CD4-positive, alpha-beta T cell treated with Interleukin-12 subunit alpha and Interleukin-12 subunit beta, for 1 hour (primary cell): ENCODE measurements around the gene TSPAN33.
"Not testable (repeated sequence)": the region's sequence is repeated elsewhere in the genome, so short reads cannot be mapped to it uniquely, and the experiment has no call there.

ENCODE experiments used
- DNase-seq: peaks from one replicate; pipeline ENCODE4 v3.0.0-alpha.2; 2020

Gene TSPAN33, protein sequence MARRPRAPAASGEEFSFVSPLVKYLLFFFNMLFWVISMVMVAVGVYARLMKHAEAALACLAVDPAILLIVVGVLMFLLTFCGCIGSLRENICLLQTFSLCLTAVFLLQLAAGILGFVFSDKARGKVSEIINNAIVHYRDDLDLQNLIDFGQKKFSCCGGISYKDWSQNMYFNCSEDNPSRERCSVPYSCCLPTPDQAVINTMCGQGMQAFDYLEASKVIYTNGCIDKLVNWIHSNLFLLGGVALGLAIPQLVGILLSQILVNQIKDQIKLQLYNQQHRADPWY

DNA sequence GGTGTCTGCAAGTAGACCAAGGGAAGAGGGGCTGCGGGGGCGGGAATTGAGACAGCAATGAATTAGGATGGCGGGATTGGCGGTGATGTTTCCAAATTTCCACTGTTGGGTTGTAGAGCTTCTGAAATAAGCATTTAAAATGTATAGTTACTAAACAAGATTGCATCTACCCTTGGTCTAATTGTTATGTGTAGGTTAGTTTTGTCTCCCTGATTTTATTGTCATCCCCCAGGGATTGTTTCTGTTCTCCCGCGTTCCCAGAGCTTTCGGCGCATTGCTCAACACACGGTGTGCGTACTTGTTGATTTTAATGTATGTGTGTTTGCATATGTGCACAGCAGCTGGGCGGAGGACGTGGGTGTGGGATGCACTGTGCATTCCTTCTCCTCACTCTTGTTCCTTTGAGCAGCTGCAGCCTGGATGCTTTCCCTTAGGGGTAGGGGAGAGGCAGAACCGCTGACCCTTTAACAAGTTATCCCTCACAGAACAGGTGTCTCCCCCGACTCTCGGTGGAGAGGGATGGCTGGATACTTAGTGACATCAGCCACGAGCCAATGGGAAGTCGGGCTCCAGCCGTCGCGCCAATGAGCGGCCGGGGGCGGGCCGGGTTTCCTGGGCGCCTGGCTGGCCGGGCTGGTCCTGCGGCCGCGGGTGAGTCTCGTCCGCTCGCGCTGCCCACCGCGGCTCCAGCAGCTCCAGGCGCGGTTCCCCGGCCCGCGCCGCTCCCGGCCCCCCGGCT lies at the start of gene TSPAN33:
TSPAN33 (plus strand) TSS at position 613 of the 739 bp plus-strand sequence. CDS start 274 bp downstream, outside the sequence.
- DNase-seq: peak; percentile 69

DNA sequence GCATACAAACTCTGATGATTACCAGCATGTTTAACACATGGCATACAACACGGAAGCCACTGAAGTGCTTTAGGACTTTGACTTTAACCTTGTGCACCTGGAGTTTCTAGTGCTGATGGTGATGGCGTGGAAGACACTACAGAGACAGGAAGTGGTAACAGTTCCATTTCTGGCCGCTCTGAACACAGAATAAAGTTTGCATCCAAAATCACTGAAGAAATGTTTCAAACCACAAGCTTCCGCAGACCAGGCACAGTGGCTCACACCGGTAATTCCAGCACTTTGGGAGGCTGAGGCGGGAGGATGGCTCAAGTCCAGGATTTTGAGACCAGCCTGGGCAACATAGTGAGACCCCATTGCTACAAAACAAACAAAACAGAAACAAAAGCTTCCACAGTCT lies 49.2 kb upstream of the TSPAN33 start:
- DNase-seq: peak; percentile 24

DNA sequence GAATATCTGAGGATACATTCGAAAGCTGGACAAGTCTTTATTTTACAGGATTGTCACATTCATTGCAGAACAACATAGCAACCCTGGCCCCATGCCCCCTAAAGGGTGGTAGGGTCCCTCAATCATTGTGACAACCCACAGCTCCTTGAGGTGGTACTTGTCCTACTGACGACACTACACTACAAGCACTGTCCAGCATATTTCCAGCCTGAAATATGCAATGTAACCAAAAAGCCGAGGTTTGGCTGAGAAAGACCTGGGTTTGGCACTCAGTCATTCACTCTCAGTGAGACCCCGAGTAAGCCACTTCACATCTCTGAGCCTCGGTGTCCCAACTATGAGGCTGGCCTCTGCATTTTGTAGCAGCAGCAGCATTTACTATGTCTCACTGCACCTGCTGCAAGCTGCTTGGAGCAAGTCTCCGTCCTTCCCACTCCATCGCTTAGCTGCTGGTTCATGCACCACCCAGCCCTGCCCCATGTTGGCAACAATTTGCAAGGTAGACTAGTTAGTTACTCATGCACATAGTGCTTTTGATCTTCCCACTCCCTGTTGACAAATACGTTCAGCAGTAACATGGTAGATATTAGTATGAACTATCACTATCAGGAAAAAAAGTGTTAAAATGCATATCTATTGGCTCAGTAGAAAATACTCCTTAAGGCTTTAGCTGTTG lies 46.0 kb upstream of the TSPAN33 start:
- DNase-seq: no peak

DNA sequence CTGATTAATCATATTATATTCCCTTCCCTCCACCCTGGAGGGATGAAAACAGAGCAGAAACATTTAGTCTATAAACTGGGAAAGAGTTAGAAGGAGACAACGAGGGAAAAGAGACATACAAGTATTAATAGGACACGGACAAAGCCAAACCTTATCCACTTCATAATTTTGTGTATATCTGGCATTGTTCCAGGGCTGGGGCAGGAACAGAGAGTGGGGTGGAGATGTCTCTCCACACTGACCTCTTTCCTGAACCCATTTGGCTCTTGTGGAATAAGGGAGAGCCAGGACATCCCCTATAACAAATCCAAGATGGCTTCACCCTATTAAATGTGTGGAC lies 43.7 kb upstream of the TSPAN33 start:
- no peak for DNase-seq

DNA sequence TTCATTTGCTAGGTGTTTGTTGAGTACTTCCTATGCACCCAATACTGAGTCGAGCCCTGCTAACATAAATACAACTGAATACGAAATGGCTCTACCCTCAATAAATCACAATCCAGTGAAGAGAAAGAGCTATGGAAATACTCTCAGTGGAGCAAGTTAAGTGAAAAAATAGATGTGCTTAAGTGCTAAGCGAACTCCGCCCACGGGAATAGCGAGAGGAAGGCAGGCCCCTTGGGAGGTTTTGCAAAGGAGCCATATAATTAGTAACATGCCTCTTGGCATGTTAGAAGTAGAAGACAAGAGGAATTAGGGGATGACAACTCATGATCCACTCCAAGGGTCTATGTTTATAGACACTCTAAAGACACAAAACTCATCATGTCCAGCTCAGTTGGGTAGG lies 42.8 kb upstream of the TSPAN33 start:
- DNase-seq: no peak

DNA sequence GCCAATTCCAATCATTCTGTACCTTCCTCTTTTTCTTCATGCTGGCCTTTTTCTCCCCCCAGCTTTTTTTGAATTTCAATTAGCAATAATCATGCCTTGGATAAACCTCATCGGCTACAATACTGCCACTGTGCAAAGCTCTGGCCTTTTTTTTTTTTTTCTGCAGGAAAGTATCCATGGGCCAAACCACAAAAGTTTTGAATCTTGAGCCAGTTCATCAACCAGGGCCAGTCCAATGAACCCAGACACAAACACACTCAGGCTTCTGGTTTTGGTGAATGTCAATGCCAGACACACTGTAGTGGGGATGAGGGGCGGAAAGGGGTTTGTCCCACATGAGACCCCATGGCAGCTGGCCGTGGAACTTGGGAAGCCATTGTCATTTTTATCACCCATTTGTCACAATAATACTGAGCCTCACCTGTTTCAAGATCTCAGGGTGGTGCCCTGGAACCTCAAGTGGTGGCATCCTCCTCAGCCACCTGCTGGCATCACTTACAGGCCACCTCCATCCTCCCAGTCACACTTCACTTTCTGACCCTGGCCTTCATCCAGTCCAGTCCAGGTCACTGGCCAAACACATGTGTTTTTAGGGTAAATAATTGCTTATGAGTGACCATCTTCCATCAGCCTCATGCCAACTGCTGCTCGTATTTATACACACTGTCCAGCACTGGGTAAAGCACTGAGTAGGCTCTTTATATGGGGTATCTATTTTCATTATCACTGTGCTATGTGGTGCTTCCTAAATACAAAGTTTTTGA lies 40.8 kb upstream of the TSPAN33 start:
- DNase-seq: no peak

DNA sequence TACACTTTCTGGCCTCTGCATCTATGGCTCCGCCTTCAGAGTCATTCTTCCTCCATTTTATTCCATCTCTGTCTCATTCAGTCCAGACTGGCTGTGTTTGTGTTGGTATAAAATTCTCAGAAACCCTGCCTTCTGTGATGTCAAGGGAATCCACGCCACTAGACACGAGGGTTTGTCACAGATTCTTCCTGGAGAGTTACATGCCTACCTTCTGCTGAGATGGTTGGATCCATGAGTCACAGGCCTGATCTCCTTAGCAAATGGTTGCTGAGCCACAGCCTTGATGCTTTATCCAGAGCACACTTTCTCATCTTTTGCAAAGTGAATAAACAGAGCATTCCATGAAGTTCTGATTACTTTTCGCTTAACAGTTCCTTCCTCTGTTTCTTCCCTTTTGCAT lies 35.9 kb upstream of the TSPAN33 start:
- no peak for DNase-seq

DNA sequence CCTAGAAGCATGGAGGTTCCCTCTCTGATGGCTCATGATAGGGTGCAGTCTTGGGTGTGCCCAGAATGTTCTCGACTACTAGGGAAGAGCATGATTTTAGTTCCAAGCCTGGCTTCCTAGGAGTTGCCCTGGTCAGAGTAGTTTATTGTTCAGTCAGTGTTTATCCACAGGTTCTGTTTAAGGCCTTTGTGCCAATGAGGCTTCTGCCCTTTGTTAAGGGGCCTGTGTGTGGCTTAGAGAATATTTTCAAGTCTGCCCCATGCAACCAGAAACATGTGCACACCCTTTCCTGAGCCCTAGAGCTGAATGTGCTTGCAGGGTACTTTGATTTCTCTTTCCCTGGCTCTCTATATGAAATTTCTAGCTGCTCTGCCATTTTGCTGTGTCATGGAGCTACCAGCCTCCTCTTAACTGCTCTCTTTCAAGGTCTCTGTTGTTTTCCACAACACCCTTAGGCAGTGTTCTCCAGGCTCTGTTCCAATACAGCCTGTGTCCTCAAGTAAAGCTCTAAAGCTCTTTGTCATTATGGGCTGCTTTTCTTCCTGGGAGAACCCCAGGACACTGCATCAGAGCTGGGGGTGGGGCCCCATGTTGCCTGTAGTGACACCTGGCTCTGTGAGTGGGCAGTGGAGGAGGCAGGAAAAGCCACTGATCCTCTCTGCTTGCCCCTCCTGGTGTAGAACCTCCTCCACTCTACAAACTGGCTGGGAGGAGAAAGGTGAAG lies 34.1 kb upstream of the TSPAN33 start:
- no peak for DNase-seq

DNA sequence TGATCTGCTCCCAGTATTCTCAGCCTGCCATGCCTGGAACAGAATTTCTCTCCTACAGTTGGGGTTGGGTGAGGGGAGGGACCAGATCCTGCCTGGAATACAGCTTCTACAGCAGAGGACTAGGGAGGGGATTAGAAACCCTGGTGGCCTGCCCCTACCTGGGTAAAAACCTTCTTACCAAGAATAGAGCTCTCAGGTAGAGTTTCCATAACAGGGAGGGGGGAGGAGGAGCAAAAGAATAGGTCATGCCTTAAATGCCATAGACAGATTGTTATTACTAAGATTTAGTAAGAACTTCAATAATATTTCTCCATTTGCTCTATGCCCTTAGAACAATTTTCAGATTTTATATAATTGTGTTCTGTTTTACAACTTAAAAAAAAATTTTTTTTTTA lies 33.5 kb upstream of the TSPAN33 start:
- DNase-seq: no peak

DNA sequence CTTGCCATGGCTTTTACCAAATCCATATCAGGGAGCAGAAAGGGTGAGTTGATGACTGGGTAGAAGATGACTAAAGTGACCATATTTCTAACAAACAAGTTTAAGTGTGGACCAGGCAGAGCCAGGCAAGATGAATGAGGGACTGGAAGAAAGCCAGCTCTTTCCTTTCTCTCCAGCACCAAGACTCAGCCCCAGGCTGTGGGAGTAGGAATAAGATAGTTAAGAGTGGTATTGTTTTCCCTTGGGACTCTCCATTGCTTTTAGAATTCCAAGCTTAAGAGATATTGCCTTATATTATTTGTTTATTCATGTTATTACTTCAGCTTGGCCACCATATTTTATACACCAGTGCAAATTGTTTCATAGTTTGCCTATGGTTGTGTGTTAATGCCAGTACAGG lies 28.8 kb upstream of the TSPAN33 start:
- DNase-seq: no peak

DNA sequence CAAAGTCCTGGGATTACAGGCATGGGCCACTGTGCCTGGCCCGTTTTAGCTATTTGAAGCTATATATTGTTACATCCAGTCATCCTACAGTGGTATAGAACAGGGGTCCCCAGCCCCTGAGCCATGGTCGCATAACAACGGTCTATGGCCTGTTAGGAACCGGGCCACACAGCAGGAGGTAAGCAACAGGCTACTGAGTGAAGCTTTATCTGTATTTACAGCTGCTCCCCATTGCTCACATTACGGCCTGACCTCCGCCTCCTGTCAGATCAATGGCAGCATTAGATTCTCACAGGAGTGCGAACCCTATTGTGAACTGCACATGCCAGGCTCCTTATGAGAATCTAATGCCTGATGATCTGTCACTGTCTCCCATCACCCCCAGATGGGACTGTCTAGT lies 26.3 kb upstream of the TSPAN33 start:
- no peak for DNase-seq

DNA sequence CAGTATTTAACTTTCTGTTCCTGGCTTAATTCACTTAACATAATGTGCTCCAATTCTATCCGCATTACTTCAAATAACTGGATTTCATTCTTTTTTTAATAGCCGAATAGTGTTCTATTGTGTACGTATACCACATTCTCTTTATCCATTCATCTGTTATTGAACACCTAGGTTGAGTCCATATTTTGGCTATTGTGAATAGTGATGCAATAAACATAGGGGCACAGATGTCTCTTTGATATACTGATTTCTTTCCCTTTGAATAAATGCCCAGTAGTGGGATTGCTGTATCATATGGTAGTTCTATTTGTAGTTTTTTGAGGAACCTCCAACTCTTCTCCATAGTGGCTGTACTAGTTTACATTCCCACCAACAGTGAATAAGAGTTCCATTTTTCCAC lies 25.5 kb upstream of the TSPAN33 start:
- DNase-seq: no peak

DNA sequence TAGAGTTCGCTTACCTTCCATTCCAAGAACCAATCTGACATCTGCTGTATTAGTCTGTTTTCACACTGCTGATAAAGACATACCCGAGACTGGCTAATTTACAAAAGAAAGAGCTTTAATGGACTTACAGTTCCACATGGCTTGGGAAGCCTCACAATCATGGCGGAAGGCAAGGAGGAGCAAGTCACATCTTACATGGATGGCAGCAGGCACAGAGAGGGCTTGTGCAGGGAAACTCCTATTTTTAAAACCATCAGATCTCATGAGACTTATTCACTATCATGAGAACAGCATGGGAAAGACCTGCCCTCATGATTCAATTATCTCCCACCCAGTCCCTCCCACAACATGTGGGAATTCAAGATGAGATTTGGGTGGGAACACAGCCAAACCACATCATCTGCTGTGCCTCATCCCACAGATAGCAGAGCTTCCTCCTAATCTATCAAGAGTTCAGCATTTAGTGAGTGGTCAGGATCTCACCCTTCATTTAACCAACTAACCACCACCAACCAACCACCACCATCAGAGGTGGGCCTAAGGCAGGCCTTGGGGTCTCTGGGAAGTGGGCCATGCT lies 22.9 kb upstream of the TSPAN33 start:
- not testable (repeated sequence) for DNase-seq

DNA sequence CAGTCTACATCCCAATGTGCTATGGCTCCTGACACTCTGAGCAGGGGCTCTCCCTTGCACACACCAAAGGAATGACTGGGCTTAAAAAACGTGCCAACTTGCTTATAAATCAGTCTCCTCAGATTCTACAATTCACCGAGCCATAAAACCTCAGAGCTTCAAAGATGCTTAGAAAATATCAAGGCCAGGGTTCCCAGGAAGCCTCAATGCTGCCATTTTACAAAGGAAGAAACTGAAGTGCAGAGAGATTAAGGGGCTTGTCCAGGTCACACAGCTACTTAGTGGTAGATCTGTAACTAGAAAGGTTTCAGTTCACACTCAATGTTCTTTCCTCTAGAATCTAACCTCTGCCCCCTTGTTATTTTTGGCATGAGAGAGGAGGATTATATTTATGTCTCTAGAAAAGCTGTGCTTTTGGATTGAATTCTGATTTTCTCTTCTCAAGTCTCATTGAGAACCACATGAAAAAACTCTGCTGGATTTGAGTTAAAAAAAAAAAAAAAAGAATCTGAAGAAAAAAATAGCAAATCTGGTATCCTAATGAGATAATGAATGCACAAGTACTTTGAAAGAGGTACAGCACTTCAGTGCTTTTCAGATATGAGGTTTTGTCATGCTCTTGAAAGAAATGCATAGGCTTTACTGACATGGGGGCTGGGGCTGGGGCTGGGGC lies 22.3 kb upstream of the TSPAN33 start:
- DNase-seq: no peak

DNA sequence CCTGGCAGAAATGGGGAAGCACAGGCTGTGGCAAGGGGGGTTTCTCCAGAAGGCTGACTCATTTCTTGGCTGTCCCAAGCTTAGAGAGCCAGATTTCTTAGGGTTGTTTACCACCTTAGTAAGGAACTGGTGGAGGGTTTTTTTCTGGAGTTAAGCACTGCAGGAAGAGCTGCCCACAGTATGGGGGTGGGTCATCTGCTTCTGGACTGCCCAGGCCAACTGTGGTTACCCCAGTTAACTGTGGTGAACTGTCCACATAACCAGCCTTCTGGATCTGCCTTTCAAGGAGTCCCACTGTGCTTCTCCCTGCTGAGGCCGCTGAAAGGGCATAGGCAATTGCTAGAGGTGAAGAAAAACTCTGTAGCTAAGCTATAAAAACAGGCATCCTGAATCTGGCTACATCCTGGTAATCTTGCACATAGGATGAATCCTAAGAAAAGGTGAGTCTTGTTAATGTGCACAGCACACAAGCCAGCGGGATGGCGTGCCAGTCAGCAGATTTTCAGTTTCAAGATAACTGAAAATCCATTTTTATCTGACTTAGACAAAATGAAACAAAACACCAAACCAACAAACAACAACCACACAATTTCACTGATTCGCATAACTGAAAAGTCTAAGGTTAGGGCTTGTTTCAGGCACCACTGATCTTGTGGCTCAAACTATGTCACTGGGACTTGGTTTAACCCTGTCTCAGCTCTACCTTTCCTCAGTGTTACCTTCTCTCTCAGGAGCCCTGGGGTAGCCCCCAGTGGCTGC lies 21.6 kb upstream of the TSPAN33 start:
- peak; percentile 9 for DNase-seq

DNA sequence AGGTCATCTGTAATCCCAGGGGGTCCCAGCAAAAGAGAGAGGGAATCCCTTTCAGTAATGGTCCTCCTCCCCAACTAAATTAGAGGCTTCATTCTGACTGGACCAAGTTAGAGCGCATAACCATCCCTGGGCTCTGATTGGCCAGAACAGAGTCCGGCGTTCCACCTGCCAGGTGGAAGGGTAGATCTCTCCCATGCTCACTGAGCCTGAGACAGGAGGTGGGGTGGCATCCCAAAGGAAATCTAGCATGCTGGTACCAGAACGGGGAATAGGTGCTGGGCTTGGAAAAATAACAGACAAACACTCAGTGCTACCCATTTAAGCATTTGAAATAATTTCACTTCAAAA lies 21.0 kb upstream of the TSPAN33 start:
- no peak for DNase-seq

DNA sequence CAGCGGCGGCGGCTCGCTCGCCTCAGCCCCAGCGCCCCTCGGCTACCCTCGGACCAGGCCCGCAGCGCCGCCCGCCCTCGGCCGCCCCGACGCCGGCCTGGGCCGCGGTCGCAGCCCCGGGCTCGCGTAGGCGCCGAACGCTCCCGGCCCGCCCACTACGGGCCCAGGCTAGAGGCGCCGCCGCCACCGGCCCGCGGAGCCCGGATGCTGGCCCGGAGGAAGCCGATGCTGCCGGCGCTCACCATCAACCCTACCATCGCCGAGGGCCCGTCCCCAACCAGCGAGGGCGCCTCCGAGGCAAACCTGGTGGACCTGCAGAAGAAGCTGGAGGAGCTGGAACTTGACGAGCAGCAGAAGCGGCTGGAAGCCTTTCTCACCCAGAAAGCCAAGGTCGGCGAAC lies 18.2 kb upstream of the TSPAN33 start:
- DNase-seq: no peak

DNA sequence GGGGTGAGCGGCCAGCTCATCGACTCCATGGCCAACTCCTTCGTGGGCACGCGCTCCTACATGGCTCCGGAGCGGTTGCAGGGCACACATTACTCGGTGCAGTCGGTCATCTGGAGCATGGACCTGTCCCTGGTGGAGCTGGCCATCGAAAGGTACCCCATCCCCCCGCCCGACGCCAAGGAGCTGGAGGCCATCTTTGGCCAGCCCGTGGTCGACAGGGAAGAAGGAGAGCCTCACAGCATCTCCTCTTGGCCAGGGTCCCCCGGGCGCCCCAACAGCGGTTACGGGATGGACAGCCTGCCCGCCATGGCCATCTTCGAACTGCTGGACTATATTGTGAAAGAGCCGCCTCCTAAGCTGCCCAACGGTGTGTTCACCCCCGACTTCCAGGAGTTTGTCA lies 17.4 kb upstream of the TSPAN33 start:
- DNase-seq: no peak

DNA sequence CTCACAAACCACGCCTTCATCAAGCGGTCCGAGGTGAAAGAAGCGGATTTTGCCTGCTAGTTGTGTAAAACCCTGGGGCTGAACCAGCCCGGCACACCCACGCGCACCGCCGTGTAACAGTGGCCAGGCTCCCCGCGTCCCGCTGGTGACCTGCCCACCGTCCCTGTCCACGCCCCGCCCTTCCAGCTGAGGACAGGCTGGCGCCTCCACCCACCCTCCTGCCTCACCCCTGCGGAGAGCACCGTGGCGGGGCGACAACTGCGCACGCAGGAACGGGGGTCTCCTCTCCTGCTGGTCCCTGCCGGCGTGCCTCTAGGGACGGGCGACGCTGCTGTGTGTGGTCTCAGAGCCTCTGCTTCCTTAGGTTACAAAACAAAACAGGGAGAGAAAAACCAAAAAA lies 16.9 kb upstream of the TSPAN33 start:
- no peak for DNase-seq

DNA sequence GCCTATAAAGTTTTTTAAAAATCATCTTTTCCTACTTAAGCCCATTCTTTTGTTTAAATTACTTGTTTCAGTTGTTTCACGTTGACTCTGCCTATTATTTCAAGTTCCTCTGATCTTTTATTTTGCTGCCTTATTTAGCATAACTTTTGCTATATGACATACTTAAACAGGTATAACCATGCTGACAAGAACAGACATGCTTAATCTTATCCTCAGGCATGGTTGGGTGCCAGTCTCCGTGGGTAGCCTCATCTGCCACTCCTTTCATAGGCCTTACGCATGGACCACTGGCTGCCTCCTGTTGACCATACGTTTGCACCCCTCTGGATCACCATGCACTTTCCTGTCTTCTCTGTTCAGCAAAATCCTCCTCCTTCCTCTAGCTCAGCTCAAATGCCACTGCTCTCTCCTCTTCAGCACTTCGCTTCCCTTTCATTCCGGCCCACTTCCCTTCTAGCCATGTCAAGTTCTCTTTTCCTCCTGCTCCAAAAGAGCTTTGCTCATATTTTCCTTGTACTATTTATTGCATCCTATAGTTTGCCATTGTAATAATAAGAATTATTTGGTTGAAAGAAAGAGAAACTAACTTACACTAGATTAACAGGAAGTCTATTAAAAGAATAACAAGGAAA lies 10.0 kb upstream of the TSPAN33 start:
- DNase-seq: no peak
